Measurements from ENCODE around the gene CEP85L. TPM values are rescaled to one million over a fixed set of nuclear protein-coding genes. Genes with fewer than 3 reads are reported as not detected.

The CEP85L gene
- total RNA-seq, result 10 to 100 TPM; 48.9 to 53.1 TPM

GRCh38 chr6:118651282-118652050 is at the start of gene CEP85L:
Gene CEP85L (minus strand): TSS chr6:118651591. CDS start chr6:118651269, 322 bp downstream.
- no peaks in the 10 kb centered on the region for H3K27me3 Mint-ChIP-seq
- peaks cover 23% of the 10 kb centered on the region for H3K36me3 Mint-ChIP-seq
- H3K9me3 Mint-ChIP-seq, result no peaks in the 10 kb centered on the region
- ATAC-seq (ENCODE audit: low read depth) (peak; percentile 92), DNase-seq (peak; percentile 94)
- peaks cover 35% of the 10 kb centered on the region for H3K4me1 Mint-ChIP-seq
- peak within 1 kb of the TSS; percentile 87 for H3K4me3 Mint-ChIP-seq
- H3K27ac Mint-ChIP-seq, result peak within 1 kb of the TSS; percentile 86
- POLR2A ChIA-PET, result interaction anchor here (0.6 to 2.0 kb wide), 17 partner anchors 9 to 322 kb away, joined by 3 to 30 read pairs (median 3); no protein-coding TSS in a partner anchor

GRCh38 chr6:118700531-118700930 is 49.1 kb upstream of the CEP85L start:
- POLR2A ChIA-PET, result interaction anchor here (1.0 to 2.9 kb wide), 2 partner anchors 9 to 12 kb away, joined by 4 to 9 read pairs; no protein-coding TSS in a partner anchor
- peaks cover 68% of the 10 kb centered on the region for H3K36me3 Mint-ChIP-seq
- no peaks in the 10 kb centered on the region for H3K9me3 Mint-ChIP-seq
- H3K27me3 Mint-ChIP-seq, result no peaks in the 10 kb centered on the region
- no peak overlapping the region for H3K4me3 Mint-ChIP-seq
- H3K27ac Mint-ChIP-seq, result peak overlapping the region; percentile 43
- no peak for DNase-seq
- peaks cover 37% of the 10 kb centered on the region for H3K4me1 Mint-ChIP-seq
- no peak for ATAC-seq (ENCODE audit: low read depth)

GRCh38 chr6:118697554-118697953 is 46.2 kb upstream of the CEP85L start:
- DNase-seq, result no peak
- Mint-ChIP-seq H3K36me3 (peaks cover 80% of the 10 kb centered on the region), H3K9me3 (peaks cover 4% of the 10 kb centered on the region), H3K27ac (no peak overlapping the region), H3K27me3 (no peaks in the 10 kb centered on the region), H3K4me3 (no peak overlapping the region), H3K4me1 (peaks cover 27% of the 10 kb centered on the region)
- POLR2A ChIA-PET, result no interaction called here
- ATAC-seq (ENCODE audit: low read depth), result no peak

GRCh38 chr6:118696271-118696670 is 44.9 kb upstream of the CEP85L start:
- Mint-ChIP-seq H3K4me3 (no peak overlapping the region), H3K27ac (no peak overlapping the region), H3K36me3 (peaks cover 70% of the 10 kb centered on the region), H3K4me1 (peaks cover 27% of the 10 kb centered on the region), H3K9me3 (peaks cover 4% of the 10 kb centered on the region), H3K27me3 (no peaks in the 10 kb centered on the region)
- POLR2A ChIA-PET, result interaction anchor here (0.6 kb wide), 1 partner anchor 13 kb away, joined by 4 read pairs; no protein-coding TSS in a partner anchor
- DNase-seq (no peak), ATAC-seq (ENCODE audit: low read depth) (no peak)

- Mint-ChIP-seq H3K9me3 (peaks cover 6% of the 10 kb centered on the region), H3K4me3 (no peak overlapping the region), H3K27me3 (no peaks in the 10 kb centered on the region), H3K4me1 (peaks cover 20% of the 10 kb centered on the region), H3K36me3 (peaks cover 65% of the 10 kb centered on the region), H3K27ac (no peak overlapping the region)
- POLR2A ChIA-PET, result no interaction called here
- no peak for DNase-seq
- ATAC-seq (ENCODE audit: low read depth), result no peak
These were observed 42.2 kb upstream of the CEP85L start for GRCh38 chr6:118693562-118693961.

- POLR2A ChIA-PET, result interaction anchor here (1.9 kb wide), 1 partner anchor 20 kb away, joined by 5 read pairs; no protein-coding TSS in a partner anchor
- Mint-ChIP-seq H3K9me3 (peaks cover 2% of the 10 kb centered on the region), H3K4me3 (no peak overlapping the region), H3K27ac (no peak overlapping the region), H3K27me3 (no peaks in the 10 kb centered on the region), H3K4me1 (peaks cover 39% of the 10 kb centered on the region), H3K36me3 (peaks cover 38% of the 10 kb centered on the region)
- ATAC-seq (ENCODE audit: low read depth) (no peak), DNase-seq (no peak)
These were observed 34.5 kb upstream of the CEP85L start for GRCh38 chr6:118685823-118686449.

- DNase-seq (no peak), ATAC-seq (ENCODE audit: low read depth) (no peak)
- peaks cover 2% of the 10 kb centered on the region for H3K9me3 Mint-ChIP-seq
- H3K27me3 Mint-ChIP-seq, result no peaks in the 10 kb centered on the region
- H3K27ac Mint-ChIP-seq, result peak overlapping the region; percentile 44
- H3K36me3 Mint-ChIP-seq, result peaks cover 28% of the 10 kb centered on the region
- peaks cover 45% of the 10 kb centered on the region for H3K4me1 Mint-ChIP-seq
- POLR2A ChIA-PET, result interaction anchor here (1.4 to 3.1 kb wide), 4 partner anchors 15 to 33 kb away, joined by 4 to 16 read pairs (median 7); partner anchors contain the start of gene CEP85L
- H3K4me3 Mint-ChIP-seq, result no peak overlapping the region
These were observed 32.8 kb upstream of the CEP85L start for GRCh38 chr6:118683881-118684872.

GRCh38 chr6:118680452-118681095 is 29.2 kb upstream of the CEP85L start:
- H3K36me3 Mint-ChIP-seq, result peaks cover 38% of the 10 kb centered on the region
- peaks cover 39% of the 10 kb centered on the region for H3K4me1 Mint-ChIP-seq
- POLR2A ChIA-PET, result interaction anchor here (0.7 to 1.9 kb wide), 3 partner anchors 12 to 52 kb away, joined by 4 to 8 read pairs (median 5); no protein-coding TSS in a partner anchor
- H3K27me3 Mint-ChIP-seq, result no peaks in the 10 kb centered on the region
- peak overlapping the region; percentile 54 for H3K27ac Mint-ChIP-seq
- peak overlapping the region; percentile 63 for H3K4me3 Mint-ChIP-seq
- peaks cover 2% of the 10 kb centered on the region for H3K9me3 Mint-ChIP-seq
- DNase-seq, result no peak
- peak; percentile 89 for ATAC-seq (ENCODE audit: low read depth)

GRCh38 chr6:118679327-118679901 is 28.0 kb upstream of the CEP85L start:
- no peaks in the 10 kb centered on the region for H3K27me3 Mint-ChIP-seq
- H3K9me3 Mint-ChIP-seq, result peaks cover 2% of the 10 kb centered on the region
- H3K36me3 Mint-ChIP-seq, result peaks cover 41% of the 10 kb centered on the region
- ATAC-seq (ENCODE audit: low read depth), result no peak
- POLR2A ChIA-PET, result interaction anchor here (1.9 kb wide), 1 partner anchor 30 kb away, joined by 8 read pairs; no protein-coding TSS in a partner anchor
- H3K4me1 Mint-ChIP-seq, result peaks cover 38% of the 10 kb centered on the region
- H3K4me3 Mint-ChIP-seq, result no peak overlapping the region
- no peak for DNase-seq
- no peak overlapping the region for H3K27ac Mint-ChIP-seq

GRCh38 chr6:118678866-118679265 is 27.5 kb upstream of the CEP85L start:
- peaks cover 42% of the 10 kb centered on the region for H3K36me3 Mint-ChIP-seq
- ATAC-seq (ENCODE audit: low read depth) (no peak), DNase-seq (no peak)
- H3K27me3 Mint-ChIP-seq, result no peaks in the 10 kb centered on the region
- POLR2A ChIA-PET, result interaction anchor here (1.4 kb wide), 1 partner anchor 29 kb away, joined by 3 read pairs; no protein-coding TSS in a partner anchor
- peaks cover 33% of the 10 kb centered on the region for H3K4me1 Mint-ChIP-seq
- peaks cover 2% of the 10 kb centered on the region for H3K9me3 Mint-ChIP-seq
- no peak overlapping the region for H3K4me3 Mint-ChIP-seq
- H3K27ac Mint-ChIP-seq, result no peak overlapping the region

- POLR2A ChIA-PET, result no interaction called here
- Mint-ChIP-seq H3K27me3 (no peaks in the 10 kb centered on the region), H3K9me3 (peaks cover 2% of the 10 kb centered on the region), H3K4me3 (no peak overlapping the region), H3K27ac (no peak overlapping the region), H3K4me1 (peaks cover 33% of the 10 kb centered on the region), H3K36me3 (peaks cover 54% of the 10 kb centered on the region)
- no peak for ATAC-seq (ENCODE audit: low read depth)
- DNase-seq, result no peak
These were observed 25.8 kb upstream of the CEP85L start for GRCh38 chr6:118677193-118677592.

GRCh38 chr6:118675225-118675624 is 23.8 kb upstream of the CEP85L start:
- POLR2A ChIA-PET, result no interaction called here
- H3K27ac Mint-ChIP-seq, result no peak overlapping the region
- ATAC-seq (ENCODE audit: low read depth), result no peak
- peaks cover 25% of the 10 kb centered on the region for H3K4me1 Mint-ChIP-seq
- H3K36me3 Mint-ChIP-seq, result peaks cover 58% of the 10 kb centered on the region
- no peak overlapping the region for H3K4me3 Mint-ChIP-seq
- DNase-seq, result no peak
- H3K27me3 Mint-ChIP-seq, result no peaks in the 10 kb centered on the region
- peaks cover 2% of the 10 kb centered on the region for H3K9me3 Mint-ChIP-seq

All from activated naive CD8-positive, alpha-beta T cell treated with anti-CD3 and anti-CD28 coated beads, Interleukin-2, amount 10 ng/mL, durations not matched to agents 7 days and 5 days (primary cell).